GM12874 (cell line): Measurements from ENCODE around the gene EVI5L.

Experiments used
- CTCF ChIP-seq: IDR thresholded peaks from 2 replicates; pipeline ENCODE4 v1.5.1; 2011; ENCODE audit warnings: low read depth, mild to moderate bottlenecking, control low read depth, low read length, moderate library complexity; ENCODE audit not compliant: insufficient read depth

Gene EVI5L

GRCh38 chr19:7869453-7869909, 39.5 kb downstream of the EVI5L start:
- no peak for TF ChIP-seq CTCF

GRCh38 chr19:7869910-7870511, 40.0 kb downstream of the EVI5L start:
- no peak for TF ChIP-seq CTCF

- no peak for TF ChIP-seq CTCF
These were observed 40.8 kb downstream of the EVI5L start for GRCh38 chr19:7870571-7871436.

GRCh38 chr19:7871437-7872305, 41.7 kb downstream of the EVI5L start:
- no peak for TF ChIP-seq CTCF

- no peak for TF ChIP-seq CTCF
These were observed 42.5 kb downstream of the EVI5L start for GRCh38 chr19:7872306-7873204.

- TF ChIP-seq CTCF: no peak
These were observed 43.5 kb downstream of the EVI5L start for GRCh38 chr19:7873304-7874075.
